A549 (cell line): Measurements from ENCODE around the gene NKAIN2. TPM values are rescaled to one million over a fixed set of nuclear protein-coding genes. Genes with fewer than 3 reads are reported as not detected.

Experiments
- ATAC-seq, 2 experiments: fragments of 200-7000 bp in 1 of 2; fragments of >200 bp in 1 of 2; cut with Nextera tagmentation in 1 of 2; cut with Tn5 transposase in 1 of 2; 3 replicates each; pipeline versions ENCODE4 v1.8.0 to v1.9.1; 2018 to 2020; ENCODE audit warnings: mild to moderate bottlenecking in 1 of 2, moderate library complexity in 1 of 2
- CTCF ChIA-PET: fragments of 300-600 bp; sonication (Branson Sonifier 250); formaldehyde crosslinking; extraction: SDS; loops from one replicate; lab custom pipeline; 2021; ENCODE audit warnings: antibody characterized with exemption, inconsistent platforms; lab: Yijun Ruan, JAX
- POLR2A ChIA-PET: fragments of 350-600 bp; formaldehyde crosslinking; extraction: SDS; loops from one replicate; lab custom pipeline; 2021; ENCODE audit warnings: antibody characterized with exemption, inconsistent platforms; lab: Yijun Ruan, JAX
- DNase-seq, 2 experiments: peaks; one replicate each; pipeline versions ENCODE4 v3.0.0 to v3.0.0-alpha.2; 2011 to 2016; ENCODE audit warnings: low read depth in 1 of 2, low spot score in 1 of 2
- FAIRE-seq: peaks from 2 replicates; lab custom pipeline; 2011; peaks lifted over from hg19 to GRCh38; lab: Jason Lieb, UNC
- H3K27ac ChIP-seq, 2 experiments: fragments of >200 bp; sonication (Bioruptor Twin); formaldehyde crosslinking; 3 replicates each; pipeline ENCODE4 v1.5.1; 2016 to 2017
- H3K4me1 ChIP-seq: fragments of >200 bp; sonication (Bioruptor Twin); formaldehyde crosslinking; 3 replicates; pipeline ENCODE4 v1.6.1; 2016
- H3K4me2 ChIP-seq: fragments of >200 bp; sonication (Bioruptor Twin); formaldehyde crosslinking; 3 replicates; pipeline ENCODE4 v1.6.1; 2016
- H3K4me3 ChIP-seq: fragments of >200 bp; sonication (Bioruptor Twin); formaldehyde crosslinking; 3 replicates; pipeline ENCODE4 v1.5.1; 2016
- H3K9me3 ChIP-seq: fragments of >200 bp; sonication (Bioruptor Twin); formaldehyde crosslinking; 3 replicates; pipeline ENCODE4 v1.6.1; 2016
- CBX8 ChIP-seq: fragments of 200-600 bp; sonication (generic); IDR thresholded peaks from 2 replicates; pipeline ENCODE4 v1.6.1; 2016
- CHD4 ChIP-seq: fragments of 200-600 bp; sonication (generic); IDR thresholded peaks from 2 replicates; pipeline ENCODE4 v1.6.1; 2016; ENCODE audit warnings: antibody characterized with exemption, mild to moderate bottlenecking, borderline replicate concordance
- EHF ChIP-seq: fragments of 250-450 bp; sonication (Bioruptor Pico); IDR thresholded peaks from 2 replicates; pipeline ENCODE4 v1.5.0; 2020; ENCODE audit warnings: mild to moderate bottlenecking
- ESRRA ChIP-seq: fragments of 150-350 bp; IDR thresholded peaks from 2 replicates; pipeline ENCODE4 v1.6.1; 2014; ENCODE audit warnings: mild to moderate bottlenecking, low read length, borderline replicate concordance
- HEYL ChIP-seq: fragments of 250-450 bp; sonication (Bioruptor Pico); IDR thresholded peaks from 2 replicates; pipeline ENCODE4 v1.8.0; 2021; ENCODE audit warnings: mild to moderate bottlenecking, moderate library complexity
- HOXA7 ChIP-seq: fragments of 250-450 bp; sonication (Bioruptor Pico); IDR thresholded peaks from 2 replicates; pipeline ENCODE4 v1.5.0; 2020; ENCODE audit warnings: mild to moderate bottlenecking, moderate library complexity
- HOXB5 ChIP-seq: fragments of 250-450 bp; sonication (Bioruptor Pico); IDR thresholded peaks from 2 replicates; pipeline ENCODE4 v1.5.0; 2020; ENCODE audit warnings: mild to moderate bottlenecking, moderate library complexity
- JUN ChIP-seq, 2 experiments: fragments of >200 bp; sonication (Bioruptor Twin); formaldehyde crosslinking; IDR thresholded peaks; 2 replicates in 1 of 2; 3 replicates in 1 of 2; pipeline ENCODE4 v1.6.1; 2016 to 2017
- MYC ChIP-seq: IDR thresholded peaks from 2 replicates; pipeline ENCODE4 v1.6.1; 2012; ENCODE audit warnings: mild to moderate bottlenecking, inconsistent platforms, low read length, improper control_type of control experiment, borderline replicate concordance
- NPAS2 ChIP-seq: fragments of 250-450 bp; sonication (Bioruptor Pico); IDR thresholded peaks from 2 replicates; pipeline ENCODE4 v1.8.0; 2022; ENCODE audit warnings: mild to moderate bottlenecking, moderate library complexity, borderline replicate concordance
- NR3C1 ChIP-seq: fragments of >200 bp; sonication (Bioruptor Twin); formaldehyde crosslinking; IDR thresholded peaks from 3 replicates; pipeline ENCODE4 v1.6.1; 2017
- PHF8 ChIP-seq: fragments of 200-600 bp; sonication (generic); IDR thresholded peaks from 2 replicates; pipeline ENCODE4 v1.6.1; 2016; ENCODE audit warnings: low read depth, mild to moderate bottlenecking, antibody characterized with exemption, moderate library complexity, borderline replicate concordance
- RAD21 ChIP-seq, 2 experiments: fragments of >200 bp in 1 of 2; sonication (Bioruptor Twin) in 1 of 2; formaldehyde crosslinking in 1 of 2; IDR thresholded peaks in 1 of 2; conservative IDR thresholded peaks in 1 of 2; 2 replicates in 1 of 2; 3 replicates in 1 of 2; pipeline ENCODE4 v1.6.1; 2012 to 2018; ENCODE audit warnings: inconsistent platforms in 1 of 2
- RCOR1 ChIP-seq: fragments of 150-350 bp; IDR thresholded peaks from 2 replicates; pipeline ENCODE4 v1.6.1; 2014; ENCODE audit warnings: antibody characterized with exemption, low read length, low read depth
- RNF2 ChIP-seq: fragments of 200-600 bp; sonication (generic); IDR thresholded peaks from 2 replicates; pipeline ENCODE4 v1.6.1; 2016; ENCODE audit warnings: low read depth, mild to moderate bottlenecking, antibody characterized with exemption, moderate library complexity, borderline replicate concordance
- SMC3 ChIP-seq: fragments of >200 bp; sonication (Bioruptor Twin); formaldehyde crosslinking; IDR thresholded peaks from 3 replicates; pipeline ENCODE4 v1.6.1; 2018; ENCODE audit warnings: inconsistent platforms
- TFCP2L1 ChIP-seq: fragments of 250-450 bp; sonication (Bioruptor Pico); IDR thresholded peaks from 2 replicates; pipeline ENCODE4 v1.5.0; 2021; ENCODE audit warnings: mild to moderate bottlenecking
- ZC3H11A ChIP-seq: fragments of 450-650 bp; IDR thresholded peaks from 2 replicates; pipeline ENCODE4 v1.6.1; 2014; ENCODE audit warnings: antibody characterized with exemption, mild to moderate bottlenecking
- ZFP36 ChIP-seq: fragments of 450-650 bp; IDR thresholded peaks from 2 replicates; pipeline ENCODE4 v1.6.1; 2014; ENCODE audit warnings: borderline replicate concordance; ENCODE audit not compliant: partially characterized antibody
- WGBS: methylation state at CpG from one replicate; pipeline ENCODE4 v1.1.6; 2017; ENCODE audit errors: missing lambda C conversion rate; 5-methylcytosine and 5-hydroxymethylcytosine counted together
- polyA plus RNA-seq, 4 experiments: library from polyadenylated mRNA; depleted of rRNA in 3 of 4; stranded (reverse); fragments of >200 nt; fragmentation: RNase III in 1 of 4; extraction: RNeasy Plus Mini Kit Qiagen cat#74134 plus additional on column Dnase treatment in 1 of 4; gene quantifications; 2 replicates in 3 of 4; 3 replicates in 1 of 4; pipeline ENCODE4 v1.2.3, GENCODE V29; 2011 to 2017
- TF ChIP-seq, protein P1 (sequence below): fragments of 150-350 bp; IDR thresholded peaks from 2 replicates; pipeline ENCODE4 v1.6.1; 2014; ENCODE audit warnings: low read depth, mild to moderate bottlenecking, low read length
- TF ChIP-seq, protein P2 (sequence below): fragments of 250-450 bp; sonication (Bioruptor Pico); IDR thresholded peaks from 2 replicates; pipeline ENCODE4 v1.5.0; 2021; ENCODE audit warnings: mild to moderate bottlenecking, moderate library complexity, borderline replicate concordance
- TF ChIP-seq, protein P3 (sequence below): fragments of 200-600 bp; sonication (generic); IDR thresholded peaks from 2 replicates; pipeline ENCODE4 v1.6.1; 2016; ENCODE audit warnings: antibody characterized with exemption, mild to moderate bottlenecking, moderate library complexity
- TF ChIP-seq, protein P4 (sequence below): fragments of >200 bp; sonication (Bioruptor Twin); formaldehyde crosslinking; IDR thresholded peaks from 3 replicates; pipeline ENCODE4 v1.5.1; 2016

NKAIN2 gene
- polyA plus RNA-seq, 2 of the 4 experiments (the other 2 are of a cell fraction) = not detected

DNA sequence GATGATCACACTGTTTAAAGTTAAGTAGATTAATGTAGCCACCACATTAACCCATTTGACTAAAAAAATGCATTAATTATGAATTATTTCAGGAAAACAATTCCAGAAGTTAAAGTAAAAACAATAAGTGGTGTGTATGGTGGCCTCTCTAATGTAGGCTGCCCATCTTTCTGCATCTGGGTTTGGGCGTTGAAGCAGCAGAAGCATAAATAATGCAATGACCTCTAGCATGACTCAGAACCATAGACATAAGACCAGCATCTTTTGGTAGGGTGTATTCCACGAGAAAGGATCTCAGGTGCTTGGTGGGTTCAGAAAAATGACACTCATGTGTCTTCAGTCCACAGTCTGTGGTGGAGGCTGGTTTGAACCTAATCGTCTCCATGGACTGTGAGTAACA is 18.6 kb upstream of the NKAIN2 start:
- no peak for ATAC-seq
- ChIA-PET CTCF (no interaction called here), POLR2A (no interaction called here)
- Histone ChIP-seq H3K4me3 (no peak overlapping the region), H3K9me3 (no peaks in the 10 kb centered on the region), H3K4me1 (no peaks in the 10 kb centered on the region), H3K4me2 (no peak overlapping the region), H3K27ac (no peak overlapping the region)
- 2% methylated on average over 3 of the region's 3 CpGs for WGBS
- FAIRE-seq = no peak
- TF ChIP-seq ZC3H11A = no peak
- TF ChIP-seq NR3C1 = no peak
- TF ChIP-seq CHD4 = no peak
- TF ChIP-seq, protein P1, sequence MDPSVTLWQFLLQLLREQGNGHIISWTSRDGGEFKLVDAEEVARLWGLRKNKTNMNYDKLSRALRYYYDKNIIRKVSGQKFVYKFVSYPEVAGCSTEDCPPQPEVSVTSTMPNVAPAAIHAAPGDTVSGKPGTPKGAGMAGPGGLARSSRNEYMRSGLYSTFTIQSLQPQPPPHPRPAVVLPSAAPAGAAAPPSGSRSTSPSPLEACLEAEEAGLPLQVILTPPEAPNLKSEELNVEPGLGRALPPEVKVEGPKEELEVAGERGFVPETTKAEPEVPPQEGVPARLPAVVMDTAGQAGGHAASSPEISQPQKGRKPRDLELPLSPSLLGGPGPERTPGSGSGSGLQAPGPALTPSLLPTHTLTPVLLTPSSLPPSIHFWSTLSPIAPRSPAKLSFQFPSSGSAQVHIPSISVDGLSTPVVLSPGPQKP = no peak
- no peak for TF ChIP-seq EHF (CRISPR knock-in tag)
- TF ChIP-seq HEYL (CRISPR knock-in tag) = no peak
- no peak for TF ChIP-seq TFCP2L1 (CRISPR knock-in tag)
- no peak for TF ChIP-seq RCOR1
- no peak for TF ChIP-seq PHF8
- no peak for TF ChIP-seq ESRRA
- TF ChIP-seq SMC3 = no peak
- TF ChIP-seq, protein P2, sequence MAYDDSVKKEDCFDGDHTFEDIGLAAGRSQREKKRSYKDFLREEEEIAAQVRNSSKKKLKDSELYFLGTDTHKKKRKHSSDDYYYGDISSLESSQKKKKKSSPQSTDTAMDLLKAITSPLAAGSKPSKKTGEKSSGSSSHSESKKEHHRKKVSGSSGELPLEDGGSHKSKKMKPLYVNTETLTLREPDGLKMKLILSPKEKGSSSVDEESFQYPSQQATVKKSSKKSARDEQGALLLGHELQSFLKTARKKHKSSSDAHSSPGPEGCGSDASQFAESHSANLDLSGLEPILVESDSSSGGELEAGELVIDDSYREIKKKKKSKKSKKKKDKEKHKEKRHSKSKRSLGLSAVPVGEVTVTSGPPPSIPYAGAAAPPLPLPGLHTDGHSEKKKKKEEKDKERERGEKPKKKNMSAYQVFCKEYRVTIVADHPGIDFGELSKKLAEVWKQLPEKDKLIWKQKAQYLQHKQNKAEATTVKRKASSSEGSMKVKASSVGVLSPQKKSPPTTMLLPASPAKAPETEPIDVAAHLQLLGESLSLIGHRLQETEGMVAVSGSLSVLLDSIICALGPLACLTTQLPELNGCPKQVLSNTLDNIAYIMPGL (CRISPR knock-in tag) = no peak
- no peak for TF ChIP-seq MYC
- DNase-seq = no peak

DNA sequence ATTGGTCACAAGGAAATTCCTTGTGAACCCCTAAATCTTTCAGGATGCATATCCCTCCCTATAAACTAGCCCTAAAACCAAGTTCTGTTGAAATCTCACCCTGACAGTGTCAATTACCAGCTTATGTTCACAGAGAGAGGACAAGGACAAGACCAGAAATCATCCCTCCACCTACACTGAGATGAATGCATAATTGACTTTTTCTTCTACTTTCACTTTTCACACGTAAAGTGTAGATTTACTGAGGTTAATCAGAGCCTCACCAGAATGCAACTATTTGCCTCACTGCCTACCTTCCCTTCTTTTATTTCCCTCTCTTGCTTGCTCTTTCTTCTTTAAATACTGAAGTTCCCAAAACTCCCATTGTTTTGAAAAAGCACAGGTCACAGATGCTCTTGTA is 15.3 kb upstream of the NKAIN2 start:
- FAIRE-seq (no peak), DNase-seq (no peak), ATAC-seq (no peak)
- WGBS = 16% methylated on average over 1 of the region's 1 CpG
- Histone ChIP-seq H3K27ac (no peak overlapping the region), H3K9me3 (no peaks in the 10 kb centered on the region), H3K4me3 (no peak overlapping the region), H3K4me1 (no peaks in the 10 kb centered on the region), H3K4me2 (no peak overlapping the region)
- TF ChIP-seq, protein P3, sequence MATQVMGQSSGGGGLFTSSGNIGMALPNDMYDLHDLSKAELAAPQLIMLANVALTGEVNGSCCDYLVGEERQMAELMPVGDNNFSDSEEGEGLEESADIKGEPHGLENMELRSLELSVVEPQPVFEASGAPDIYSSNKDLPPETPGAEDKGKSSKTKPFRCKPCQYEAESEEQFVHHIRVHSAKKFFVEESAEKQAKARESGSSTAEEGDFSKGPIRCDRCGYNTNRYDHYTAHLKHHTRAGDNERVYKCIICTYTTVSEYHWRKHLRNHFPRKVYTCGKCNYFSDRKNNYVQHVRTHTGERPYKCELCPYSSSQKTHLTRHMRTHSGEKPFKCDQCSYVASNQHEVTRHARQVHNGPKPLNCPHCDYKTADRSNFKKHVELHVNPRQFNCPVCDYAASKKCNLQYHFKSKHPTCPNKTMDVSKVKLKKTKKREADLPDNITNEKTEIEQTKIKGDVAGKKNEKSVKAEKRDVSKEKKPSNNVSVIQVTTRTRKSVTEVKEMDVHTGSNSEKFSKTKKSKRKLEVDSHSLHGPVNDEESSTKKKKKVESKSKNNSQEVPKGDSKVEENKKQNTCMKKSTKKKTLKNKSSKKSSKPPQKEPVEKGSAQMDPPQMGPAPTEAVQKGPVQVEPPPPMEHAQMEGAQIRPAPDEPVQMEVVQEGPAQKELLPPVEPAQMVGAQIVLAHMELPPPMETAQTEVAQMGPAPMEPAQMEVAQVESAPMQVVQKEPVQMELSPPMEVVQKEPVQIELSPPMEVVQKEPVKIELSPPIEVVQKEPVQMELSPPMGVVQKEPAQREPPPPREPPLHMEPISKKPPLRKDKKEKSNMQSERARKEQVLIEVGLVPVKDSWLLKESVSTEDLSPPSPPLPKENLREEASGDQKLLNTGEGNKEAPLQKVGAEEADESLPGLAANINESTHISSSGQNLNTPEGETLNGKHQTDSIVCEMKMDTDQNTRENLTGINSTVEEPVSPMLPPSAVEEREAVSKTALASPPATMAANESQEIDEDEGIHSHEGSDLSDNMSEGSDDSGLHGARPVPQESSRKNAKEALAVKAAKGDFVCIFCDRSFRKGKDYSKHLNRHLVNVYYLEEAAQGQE = no peak
- TF ChIP-seq EHF (CRISPR knock-in tag) = no peak
- no peak for TF ChIP-seq RNF2
- TF ChIP-seq ZFP36 = no peak
- TF ChIP-seq HOXA7 (CRISPR knock-in tag) = no peak
- TF ChIP-seq, protein P2 (CRISPR knock-in tag) = no peak
- TF ChIP-seq, protein P1 = no peak
- no peak for TF ChIP-seq HEYL (CRISPR knock-in tag)
- TF ChIP-seq, protein P4, sequence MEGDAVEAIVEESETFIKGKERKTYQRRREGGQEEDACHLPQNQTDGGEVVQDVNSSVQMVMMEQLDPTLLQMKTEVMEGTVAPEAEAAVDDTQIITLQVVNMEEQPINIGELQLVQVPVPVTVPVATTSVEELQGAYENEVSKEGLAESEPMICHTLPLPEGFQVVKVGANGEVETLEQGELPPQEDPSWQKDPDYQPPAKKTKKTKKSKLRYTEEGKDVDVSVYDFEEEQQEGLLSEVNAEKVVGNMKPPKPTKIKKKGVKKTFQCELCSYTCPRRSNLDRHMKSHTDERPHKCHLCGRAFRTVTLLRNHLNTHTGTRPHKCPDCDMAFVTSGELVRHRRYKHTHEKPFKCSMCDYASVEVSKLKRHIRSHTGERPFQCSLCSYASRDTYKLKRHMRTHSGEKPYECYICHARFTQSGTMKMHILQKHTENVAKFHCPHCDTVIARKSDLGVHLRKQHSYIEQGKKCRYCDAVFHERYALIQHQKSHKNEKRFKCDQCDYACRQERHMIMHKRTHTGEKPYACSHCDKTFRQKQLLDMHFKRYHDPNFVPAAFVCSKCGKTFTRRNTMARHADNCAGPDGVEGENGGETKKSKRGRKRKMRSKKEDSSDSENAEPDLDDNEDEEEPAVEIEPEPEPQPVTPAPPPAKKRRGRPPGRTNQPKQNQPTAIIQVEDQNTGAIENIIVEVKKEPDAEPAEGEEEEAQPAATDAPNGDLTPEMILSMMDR = no peak
- no peak for TF ChIP-seq TFCP2L1 (CRISPR knock-in tag)
- TF ChIP-seq CBX8 = no peak
- TF ChIP-seq HOXB5 (CRISPR knock-in tag) = no peak
- no peak for TF ChIP-seq JUN (IDR thresholded peaks at IDR 0.05)
- no peak for TF ChIP-seq NPAS2
- TF ChIP-seq RAD21 (conservative IDR thresholded peaks at IDR 0.05 in 1 of 2, IDR thresholded peaks at IDR 0.05 in 1 of 2) = no peak
- ChIA-PET CTCF (interaction anchor here (1.0 kb wide), 1 partner anchor 14 kb away, joined by 3 read pairs; no protein-coding TSS in a partner anchor), POLR2A (no interaction called here)
